Endothelial cell of umbilical vein (primary cell): ENCODE data around the gene ITGA2. TPM values are rescaled to one million over a fixed set of nuclear protein-coding genes. Genes with fewer than 3 reads are reported as not detected.

ENCODE experiments used
- BruUV-seq: library from RNA; stranded (reverse); fragments of 400-500 nt; replicated peaks from 2 replicates; lab custom pipeline; 2021; lab: Mats Ljungman, UMichigan
- CTCF ChIA-PET: fragments of 300-600, 350-600 bp; sonication (Branson Sonifier 250); formaldehyde crosslinking; loops from one replicate; lab custom pipeline; 2021; ENCODE audit warnings: antibody characterized with exemption, inconsistent platforms; lab: Charles Lee
- POLR2A ChIA-PET: fragments of 300-600, 350-600 bp; sonication (Branson Sonifier 250); formaldehyde crosslinking; loops from one replicate; lab custom pipeline; 2021; ENCODE audit warnings: antibody characterized with exemption, inconsistent platforms; lab: Charles Lee
- DNase-seq: peaks from one replicate; pipeline ENCODE4 v3.0.0-alpha.2; 2011; ENCODE audit warnings: low read depth, low spot score
- FAIRE-seq: peaks from 2 replicates; lab custom pipeline; 2011; peaks lifted over from hg19 to GRCh38; lab: Jason Lieb, UNC
- H2AFZ ChIP-seq: 2 replicates; pipeline ENCODE4 v1.6.0; 2012; ENCODE audit warnings: low read depth, low read length, control low read depth, inconsistent platforms
- H3K27ac ChIP-seq: 2 replicates; pipeline ENCODE4 v1.5.1; 2011; ENCODE audit warnings: low read depth, mild to moderate bottlenecking, control low read depth, low read length, moderate library complexity; ENCODE audit not compliant: insufficient read depth
- H3K27me3 ChIP-seq, 2 experiments: 2 replicates each; pipeline versions ENCODE4 v1.6.0 to v1.6.1; 2011; ENCODE audit warnings: low read length in 2 of 2, mixed read lengths in 1 of 2; ENCODE audit not compliant: control insufficient read depth in 2 of 2, insufficient read depth in 2 of 2
- H3K36me3 ChIP-seq, 2 experiments: 2 replicates in 1 of 2; 3 replicates in 1 of 2; pipeline ENCODE4 v1.5.1; 2011; ENCODE audit warnings: low read length in 2 of 2, mild to moderate bottlenecking in 1 of 2, moderate library complexity in 1 of 2; ENCODE audit not compliant: control insufficient read depth in 2 of 2, insufficient read depth in 2 of 2; ENCODE audit errors: extremely low read depth in 1 of 2
- H3K4me1 ChIP-seq: 3 replicates; pipeline ENCODE4 v1.5.1; 2011; ENCODE audit warnings: mild to moderate bottlenecking, low read length; ENCODE audit not compliant: control insufficient read depth, insufficient read depth; ENCODE audit errors: extremely low read depth
- H3K4me2 ChIP-seq: 2 replicates; pipeline ENCODE4 v1.6.1; 2011; ENCODE audit warnings: low read length, control low read depth, mixed read lengths; ENCODE audit not compliant: insufficient read depth
- H3K4me3 ChIP-seq, 3 experiments: fragments of 200-600 bp in 1 of 3; sonication (generic), shearing (Covaris generic) in 1 of 3; replicated peaks in 1 of 3; 2 replicates each; pipeline ENCODE4 v1.5.1; 2011 to 2016; ENCODE audit warnings: control low read depth in 3 of 3, low read length in 3 of 3, mild to moderate bottlenecking in 2 of 3, inconsistent platforms in 1 of 3, low read depth in 1 of 3, moderate library complexity in 1 of 3; ENCODE audit not compliant: insufficient read depth in 1 of 3
- H3K79me2 ChIP-seq: 2 replicates; pipeline ENCODE4 v1.6.0; 2012; ENCODE audit warnings: low read length, inconsistent platforms; ENCODE audit not compliant: control insufficient read depth, insufficient read depth
- H3K9ac ChIP-seq: replicated peaks from 2 replicates; pipeline ENCODE3; 2011; ENCODE audit warnings: low read length, control low read depth; ENCODE audit not compliant: insufficient read depth; ENCODE audit errors: extremely low read depth
- H3K9me1 ChIP-seq: replicated peaks from 3 replicates; pipeline ENCODE4 v1.6.0; 2011; ENCODE audit warnings: mild to moderate bottlenecking, low read length; ENCODE audit not compliant: control insufficient read depth, insufficient read depth; ENCODE audit errors: extremely low read depth
- H3K9me3 ChIP-seq: replicated peaks from 2 replicates; pipeline ENCODE4 v1.5.1; 2012; ENCODE audit warnings: low read length, inconsistent platforms; ENCODE audit not compliant: control insufficient read depth, insufficient read depth
- H4K20me1 ChIP-seq: replicated peaks from 2 replicates; pipeline ENCODE3; 2011; ENCODE audit warnings: mild to moderate bottlenecking, low read length; ENCODE audit not compliant: control insufficient read depth, insufficient read depth; ENCODE audit errors: extremely low read depth
- EZH2 ChIP-seq: IDR thresholded peaks from 2 replicates; pipeline ENCODE4 v1.6.1; 2012; ENCODE audit warnings: borderline replicate concordance, low read depth, mild to moderate bottlenecking, moderate library complexity, low read length, inconsistent platforms; ENCODE audit not compliant: severe bottlenecking
- FOS ChIP-seq: IDR thresholded peaks from 2 replicates; pipeline ENCODE4 v1.6.1; 2011; ENCODE audit warnings: mild to moderate bottlenecking, low read length, moderate library complexity, borderline replicate concordance; ENCODE audit not compliant: insufficient read depth
- GATA2 ChIP-seq: IDR thresholded peaks from 2 replicates; pipeline ENCODE4 v1.7.0; 2011; ENCODE audit warnings: low read depth, mild to moderate bottlenecking, moderate library complexity, mixed read lengths, low read length; ENCODE audit not compliant: insufficient read length, insufficient read depth
- JUN ChIP-seq: IDR thresholded peaks from 2 replicates; pipeline ENCODE4 v1.6.1; 2011; ENCODE audit warnings: borderline replicate concordance, low read depth; ENCODE audit not compliant: insufficient read length, insufficient read depth
- MYC ChIP-seq: IDR thresholded peaks from one replicate; pipeline ENCODE4 v1.6.1; 2011; ENCODE audit warnings: mild to moderate bottlenecking, low read depth, low read length
- POLR2A ChIP-seq: IDR thresholded peaks from 2 replicates; pipeline ENCODE4 v1.6.1; 2012; ENCODE audit warnings: low read depth, mild to moderate bottlenecking, control low read depth, low read length
- POLR2AphosphoS5 ChIP-seq: IDR thresholded peaks from 2 replicates; pipeline ENCODE4 v1.6.1; 2012; ENCODE audit warnings: low read depth, mild to moderate bottlenecking, control low read depth, low read length, moderate library complexity; ENCODE audit not compliant: insufficient read depth
- dilution Hi-C: fragments of 300-500 bp; cut with MboI; formaldehyde crosslinking; loops from one replicate; pipeline ENCODE4 v1.15.0; 2019; ENCODE audit warnings: low sequenced_read_pairs; ENCODE audit not compliant: extremely low pct_ligation_motif_present
- intact Hi-C: fragments of 100-400 bp; cut with micrococcal nuclease; formaldehyde crosslinking; loops from one replicate; pipeline ENCODE4 v1.10.0; 2022
- polyA plus RNA-seq, 4 experiments: library from polyadenylated mRNA; depleted of rRNA in 3 of 4; stranded (reverse) in 3 of 4; unstranded in 1 of 4; fragments of >200 nt; gene quantifications; 2 replicates each; pipeline versions ENCODE4 v1.2.1 to v1.2.3, GENCODE V29; 2011 to 2012; ENCODE audit warnings: missing spikeins in 1 of 4
- total RNA-seq: library from RNA; stranded (reverse); gene quantifications from 2 replicates; pipeline ENCODE4 v1.2.3, GENCODE V29; 2021
- TF ChIP-seq, protein P1 (sequence below), 2 donors: IDR thresholded peaks; 1 replicate in 1 of 2; 2 replicates in 1 of 2; pipeline ENCODE4 v1.5.1; 2011; ENCODE audit warnings: low read length in 2 of 2, mild to moderate bottlenecking in 2 of 2, moderate library complexity in 2 of 2, control low read depth in 1 of 2, inconsistent platforms in 1 of 2, low read depth in 1 of 2; ENCODE audit not compliant: insufficient read depth in 1 of 2; ENCODE audit errors: extremely low read depth in 1 of 2
- TF ChIP-seq, protein P2 (sequence below): IDR thresholded peaks from 2 replicates; pipeline ENCODE4 v1.6.1; 2011; ENCODE audit not compliant: insufficient read depth, insufficient read length

Gene ITGA2
- total and polyA plus RNA-seq, 2 donors (not counting 3 experiments of a cell fraction or from before 2014, with no cell fraction given), result 11.2 to 62.3 TPM

DNA sequence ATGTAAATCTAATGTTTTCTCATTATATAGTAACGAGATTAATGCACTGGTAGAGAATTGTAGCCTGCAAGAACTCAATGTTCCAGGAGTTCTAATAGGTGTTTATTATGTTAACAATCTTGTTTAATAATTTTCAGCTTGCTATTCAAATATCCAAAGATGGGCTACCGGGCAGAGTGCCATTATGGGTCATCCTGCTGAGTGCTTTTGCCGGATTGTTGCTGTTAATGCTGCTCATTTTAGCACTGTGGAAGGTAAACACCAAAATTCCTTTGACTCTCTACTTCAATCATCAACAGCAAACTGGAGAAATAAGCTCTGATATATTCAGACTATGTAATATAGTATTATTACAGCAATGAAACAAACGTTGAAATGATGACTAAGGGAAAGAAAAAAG, 41.9 kb upstream of the ITGA2 start:
- no peaks in the 10 kb centered on the region for H3K36me3 ChIP-seq
- no peaks in the 10 kb centered on the region for H3K9me1 ChIP-seq
- POLR2A ChIA-PET, result no interaction called here
- BruUV-seq, result no TSS peak
- H3K9me3 ChIP-seq, result no peaks in the 10 kb centered on the region
- dilution Hi-C loops, result no loop called here
- TF ChIP-seq, protein P1, sequence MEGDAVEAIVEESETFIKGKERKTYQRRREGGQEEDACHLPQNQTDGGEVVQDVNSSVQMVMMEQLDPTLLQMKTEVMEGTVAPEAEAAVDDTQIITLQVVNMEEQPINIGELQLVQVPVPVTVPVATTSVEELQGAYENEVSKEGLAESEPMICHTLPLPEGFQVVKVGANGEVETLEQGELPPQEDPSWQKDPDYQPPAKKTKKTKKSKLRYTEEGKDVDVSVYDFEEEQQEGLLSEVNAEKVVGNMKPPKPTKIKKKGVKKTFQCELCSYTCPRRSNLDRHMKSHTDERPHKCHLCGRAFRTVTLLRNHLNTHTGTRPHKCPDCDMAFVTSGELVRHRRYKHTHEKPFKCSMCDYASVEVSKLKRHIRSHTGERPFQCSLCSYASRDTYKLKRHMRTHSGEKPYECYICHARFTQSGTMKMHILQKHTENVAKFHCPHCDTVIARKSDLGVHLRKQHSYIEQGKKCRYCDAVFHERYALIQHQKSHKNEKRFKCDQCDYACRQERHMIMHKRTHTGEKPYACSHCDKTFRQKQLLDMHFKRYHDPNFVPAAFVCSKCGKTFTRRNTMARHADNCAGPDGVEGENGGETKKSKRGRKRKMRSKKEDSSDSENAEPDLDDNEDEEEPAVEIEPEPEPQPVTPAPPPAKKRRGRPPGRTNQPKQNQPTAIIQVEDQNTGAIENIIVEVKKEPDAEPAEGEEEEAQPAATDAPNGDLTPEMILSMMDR (IDR thresholded peaks at IDR 0.05; ENCODE audit: extremely low read depth in 1 of 2, insufficient read depth in 1 of 2, low read depth in 1 of 2, low read length in 2 of 2), result no peak
- TF ChIP-seq, protein P2, sequence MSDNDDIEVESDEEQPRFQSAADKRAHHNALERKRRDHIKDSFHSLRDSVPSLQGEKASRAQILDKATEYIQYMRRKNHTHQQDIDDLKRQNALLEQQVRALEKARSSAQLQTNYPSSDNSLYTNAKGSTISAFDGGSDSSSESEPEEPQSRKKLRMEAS, result no peak
- TF ChIP-seq POLR2AphosphoS5 (no peak), EZH2 (no peak), FOS (no peak), POLR2A (no peak), GATA2 (no peak), JUN (no peak), MYC (no peak)
- no peaks in the 10 kb centered on the region for H3K79me2 ChIP-seq
- FAIRE-seq, result no peak
- CTCF ChIA-PET, result interaction anchor here (1.1 to 3.8 kb wide), 10 partner anchors 77 to 168 kb away, joined by 4 to 148 read pairs (median 30); no protein-coding TSS in a partner anchor
- H3K27me3 ChIP-seq, result no peaks in the 10 kb centered on the region
- intact Hi-C loops, result no loop called here
- DNase-seq, result peak; percentile 17
- H3K9ac ChIP-seq, result no peak overlapping the region
- H3K4me2 ChIP-seq, result no peak overlapping the region
- H4K20me1 ChIP-seq, result no peaks in the 10 kb centered on the region
- H3K27ac ChIP-seq, result no peak overlapping the region
- no peak overlapping the region for H2AFZ ChIP-seq
- no peak overlapping the region for H3K4me3 ChIP-seq
- H3K4me1 ChIP-seq, result peaks cover 33% of the 10 kb centered on the region
